Measurements from ENCODE around the gene GPD1L. TPM values are rescaled to one million over a fixed set of nuclear protein-coding genes. Genes with fewer than 3 reads are reported as not detected.
A peak's percentile ranks its signal among the peaks of the same experiment; 100 is the strongest.
"Not testable (repeated sequence)": the region's sequence is repeated elsewhere in the genome, so short reads cannot be mapped to it uniquely, and the experiment has no call there.

GPD1L gene
- polyA plus RNA-seq, 5 donors = 32.2 to 44.8 (median 40.7) TPM

GRCh38 chr3:32102289-32102688, 4.1 kb upstream of the GPD1L start:
- DNase-seq = no peak

GRCh38 chr3:32104492-32104891, 1.9 kb upstream of the GPD1L start:
- DNase-seq = no peak

GRCh38 chr3:32105291-32106131, 909 bp upstream of the GPD1L start:
- DNase-seq = no peak

GRCh38 chr3:32106929-32107362, 526 bp downstream of the GPD1L start:
- peak in 1 of 2 donors; percentile 24 for DNase-seq

DNA sequence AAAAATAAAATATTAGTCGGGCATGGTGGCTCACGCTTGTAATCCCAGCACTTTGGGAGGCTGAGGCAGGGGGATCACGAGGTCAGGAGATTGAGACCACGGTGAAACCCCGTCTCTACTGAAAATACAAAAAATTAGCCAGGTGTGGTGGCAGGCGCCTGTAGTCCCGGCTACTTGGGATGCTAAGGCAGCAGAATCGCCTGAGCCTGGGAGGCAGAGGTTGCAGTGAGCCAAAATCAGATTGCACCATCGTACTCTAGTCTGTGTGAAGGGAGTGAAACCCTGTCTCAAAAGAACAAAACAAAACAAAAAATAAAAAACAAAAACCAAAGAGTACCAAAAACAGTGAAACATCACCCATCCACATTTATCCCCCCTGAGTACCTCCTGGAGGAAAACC, 1.8 kb downstream of the GPD1L start:
- not testable (repeated sequence) for DNase-seq

GRCh38 chr3:32109256-32109655, 2.8 kb downstream of the GPD1L start:
- DNase-seq = peak; percentile 90 to 91

DNA sequence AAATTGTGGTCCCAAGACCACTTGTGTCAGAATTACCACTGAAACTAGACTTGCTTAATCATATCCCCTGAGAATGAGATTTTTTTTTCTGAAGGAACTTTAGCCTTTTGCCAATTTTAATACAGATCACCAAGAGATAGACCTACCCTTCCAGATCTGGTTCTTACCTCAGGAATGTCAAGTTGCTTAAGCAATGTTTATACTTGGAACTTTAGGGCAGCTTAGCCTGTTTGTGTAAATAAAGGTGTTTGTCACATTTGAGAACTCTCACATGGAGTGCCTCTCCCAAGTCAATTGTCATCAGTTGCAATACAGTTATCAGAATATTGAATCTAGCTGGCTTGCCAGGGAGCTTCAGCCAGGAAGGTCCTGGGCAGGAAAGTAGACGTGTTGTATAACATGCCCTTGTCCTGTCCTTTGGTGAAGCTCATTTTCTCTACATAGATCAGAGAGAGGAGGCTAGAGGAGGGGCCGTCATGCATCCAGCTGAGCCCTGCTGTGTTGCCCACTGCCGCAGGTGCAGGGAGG, 3.9 kb downstream of the GPD1L start:
- no peak for DNase-seq

- DNase-seq = no peak
Observed at GRCh38 chr3:32111560-32111959, 5.1 kb downstream of the GPD1L start.

DNA sequence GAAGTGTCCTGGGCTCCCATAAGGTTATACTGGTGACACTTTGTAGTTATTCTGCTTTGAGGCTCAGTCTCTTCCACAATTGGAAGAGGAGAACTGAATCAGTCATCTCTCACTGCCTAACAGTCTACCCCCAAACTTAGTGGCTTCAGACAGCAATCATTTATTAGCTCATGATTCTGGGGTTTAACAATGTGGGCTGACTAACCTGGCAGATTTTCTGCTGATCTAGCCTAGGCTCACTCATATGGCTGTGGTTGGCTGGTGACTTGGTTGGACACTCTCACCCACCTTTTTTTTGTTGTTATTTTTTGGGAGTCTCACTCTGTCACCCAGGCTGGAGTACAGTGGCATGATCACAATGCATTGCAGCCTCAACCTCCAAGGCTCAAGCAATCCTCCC, 7.1 kb downstream of the GPD1L start:
- DNase-seq = no peak

DNA sequence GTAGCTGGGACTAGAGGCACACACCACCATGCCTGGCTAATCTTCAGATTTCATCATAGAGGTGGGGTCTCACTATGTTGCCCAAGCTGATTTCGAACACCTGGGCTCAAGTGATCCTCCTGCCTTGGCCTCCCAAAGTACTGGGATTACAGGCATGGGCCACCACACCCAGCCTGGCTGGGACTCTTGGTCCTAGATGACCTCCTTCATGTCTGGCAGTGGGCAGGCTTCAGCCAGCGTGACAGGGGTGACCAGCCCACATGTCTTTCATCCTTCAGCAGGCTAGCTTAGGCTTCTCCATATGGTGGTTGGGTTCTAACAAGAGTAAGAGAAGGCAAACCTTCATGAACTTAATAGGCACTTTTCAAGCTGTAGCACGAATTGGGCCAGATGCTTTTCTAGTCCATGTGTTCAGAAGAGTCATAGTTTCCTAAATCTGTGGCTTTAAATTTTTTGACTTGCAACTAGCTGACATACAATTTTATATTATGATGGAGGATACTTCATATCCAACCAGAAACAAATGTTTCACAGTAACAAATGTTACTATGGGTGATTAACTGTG, 7.6 kb downstream of the GPD1L start:
- DNase-seq = no peak

- DNase-seq = not testable (repeated sequence)
Observed at GRCh38 chr3:32114546-32115386, 8.3 kb downstream of the GPD1L start.

DNA sequence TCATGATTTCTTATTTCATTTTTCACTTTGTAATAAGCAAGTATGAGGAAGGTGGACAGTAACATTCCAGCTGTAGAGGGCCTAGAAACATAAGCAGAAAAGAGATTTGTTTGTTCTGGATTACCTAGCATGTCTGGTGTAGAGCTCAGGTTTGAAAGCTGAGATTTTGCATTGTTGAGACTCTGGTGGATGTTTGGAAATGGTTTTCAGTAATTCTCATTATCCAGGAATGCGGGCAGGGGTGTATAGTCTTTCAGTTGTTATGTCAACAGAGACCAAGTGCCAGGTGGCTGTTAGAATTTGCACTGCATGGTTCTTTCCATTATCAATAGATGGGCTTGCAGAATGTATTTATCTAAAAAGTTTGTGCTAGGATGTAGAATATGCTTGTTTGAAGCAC, 10.9 kb downstream of the GPD1L start:
- DNase-seq = no peak

- no peak for DNase-seq
Observed at GRCh38 chr3:32118215-32118614, 11.8 kb downstream of the GPD1L start.

DNA sequence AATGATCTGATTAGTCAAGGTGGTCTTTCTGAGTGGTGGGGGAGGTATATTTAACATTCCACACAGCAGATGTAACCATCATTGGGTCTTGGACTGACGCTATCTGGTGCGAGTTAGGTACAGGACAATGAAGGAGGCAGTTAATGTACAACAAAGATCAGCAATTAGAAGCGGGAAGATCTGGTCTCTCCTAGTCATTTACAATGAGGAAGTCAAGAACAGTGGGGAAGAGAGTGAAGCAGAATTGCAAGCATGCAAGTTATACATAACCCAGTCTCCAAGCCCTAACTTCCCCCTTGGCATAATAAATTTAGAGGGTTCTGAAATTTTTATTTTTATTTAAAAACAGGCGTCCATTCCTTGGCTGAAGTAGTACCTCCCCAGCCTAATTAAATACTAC, 14.1 kb downstream of the GPD1L start:
- no peak for DNase-seq

DNA sequence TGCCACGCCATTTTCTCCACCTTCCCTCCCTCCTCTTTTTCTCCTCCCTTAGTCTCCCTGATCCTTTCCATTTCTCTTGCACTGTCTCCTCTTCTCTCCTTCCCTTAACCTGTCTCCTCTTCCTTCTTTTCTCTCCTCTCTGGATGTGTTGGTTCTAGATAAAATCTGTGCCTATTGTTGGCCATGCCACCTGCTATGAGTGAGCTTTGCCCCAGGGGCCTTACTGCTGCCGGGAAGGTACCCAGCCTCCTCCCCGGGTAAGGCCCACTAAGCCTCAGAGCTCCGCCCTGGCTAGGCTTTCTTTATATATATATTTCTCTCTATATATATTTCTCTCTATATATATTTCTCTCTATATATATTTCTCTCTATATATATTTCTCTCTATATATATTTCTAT, 14.7 kb downstream of the GPD1L start:
- no peak for DNase-seq

DNA sequence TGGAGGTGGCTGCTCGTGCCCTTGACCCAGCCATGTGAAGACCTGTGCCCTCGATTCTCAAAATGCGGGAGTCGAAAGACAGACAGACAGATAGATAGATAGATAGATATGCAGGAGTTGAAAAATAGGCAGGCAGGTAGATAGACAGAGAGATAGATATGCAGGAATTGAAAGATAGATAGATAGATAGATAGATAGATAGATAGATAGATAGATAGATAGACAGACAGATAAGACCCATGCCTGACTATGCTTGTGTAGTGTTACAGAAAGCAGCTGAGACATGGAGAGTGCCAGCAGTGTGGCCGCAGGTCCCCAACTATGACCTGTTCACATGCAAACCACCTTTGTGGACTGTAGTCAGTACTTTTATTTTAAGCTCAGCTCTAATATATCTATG, 17.2 kb downstream of the GPD1L start:
- no peak for DNase-seq

GRCh38 chr3:32125012-32125411, 18.6 kb downstream of the GPD1L start:
- DNase-seq = no peak

- no peak for DNase-seq
Observed at GRCh38 chr3:32126305-32127015, 20.0 kb downstream of the GPD1L start.

- DNase-seq = no peak
Observed at GRCh38 chr3:32127219-32127826, 20.9 kb downstream of the GPD1L start.

DNA sequence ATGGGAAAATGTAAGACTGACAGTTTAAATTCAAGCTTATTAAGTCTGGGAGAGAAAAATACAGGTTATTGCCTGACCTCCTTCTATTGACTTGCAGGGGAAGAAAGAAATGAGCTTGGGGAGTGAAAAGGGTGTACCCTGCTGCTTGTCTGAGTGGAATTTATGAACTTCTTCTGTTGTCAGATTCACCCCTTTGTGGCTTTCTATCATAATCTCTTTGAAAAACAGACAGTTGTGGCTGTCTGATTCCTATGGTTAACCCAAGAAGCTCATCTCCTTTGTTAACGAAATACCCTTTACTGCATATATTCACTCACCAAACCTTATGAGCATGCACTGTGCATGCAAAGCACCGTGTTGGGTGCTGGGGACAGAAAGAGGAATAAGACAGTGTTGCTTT, 22.5 kb downstream of the GPD1L start:
- no peak for DNase-seq

DNA sequence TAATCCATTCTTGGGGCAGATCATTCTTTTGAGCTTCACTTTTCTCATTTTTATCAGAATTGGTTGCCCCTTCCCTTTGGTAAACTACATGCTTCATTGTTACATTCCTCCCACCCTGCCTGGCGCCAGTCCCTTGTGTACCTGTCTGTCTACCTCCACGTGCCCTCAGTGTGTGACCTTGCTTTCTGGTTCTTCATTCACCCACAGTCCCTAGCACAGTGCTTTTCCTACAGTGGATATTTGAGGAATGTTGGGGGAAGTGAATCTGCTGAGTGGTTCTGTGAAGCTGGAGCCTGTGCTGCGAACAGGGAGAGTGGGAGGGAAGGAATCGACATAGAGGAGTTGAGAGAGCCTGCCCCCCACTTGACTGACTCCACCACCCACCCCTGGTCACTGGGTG, 23.4 kb downstream of the GPD1L start:
- DNase-seq = no peak
